HFFc6 (cell line): ENCODE data around the gene HPCAL4. TPM values are rescaled to one million over a fixed set of nuclear protein-coding genes. Genes with fewer than 3 reads are reported as not detected.

Experiments used
- DNase-seq: peaks from one replicate; pipeline ENCODE4 v3.0.0-alpha.2; 2018
- H3K27ac Mint-ChIP-seq: 2 replicates; pipeline ENCODE4 v1.8.0; 2020; ENCODE audit warnings: mild to moderate bottlenecking, mixed read lengths
- H3K27me3 Mint-ChIP-seq: 2 replicates; pipeline ENCODE4 v1.8.0; 2021; ENCODE audit warnings: mild to moderate bottlenecking, moderate library complexity, mixed read lengths; ENCODE audit not compliant: insufficient read depth
- H3K36me3 Mint-ChIP-seq: 2 replicates; pipeline ENCODE4 v1.8.0; 2021; ENCODE audit warnings: low read depth, mixed read lengths
- H3K4me1 Mint-ChIP-seq: 2 replicates; pipeline ENCODE4 v1.8.0; 2020; ENCODE audit warnings: low read depth, mixed read lengths
- H3K4me3 Mint-ChIP-seq: 2 replicates; pipeline ENCODE4 v1.8.0; 2020; ENCODE audit warnings: mild to moderate bottlenecking, moderate library complexity, mixed read lengths
- H3K9me3 Mint-ChIP-seq: 2 replicates; pipeline ENCODE4 v1.8.0; 2020; ENCODE audit warnings: mild to moderate bottlenecking, mixed read lengths
- CTCF ChIP-seq: fragments of 200-600 bp; sonication (generic); IDR thresholded peaks from 2 replicates; pipeline ENCODE4 v1.5.0; 2021; ENCODE audit warnings: antibody characterized with exemption, mild to moderate bottlenecking
- total RNA-seq, 6 experiments: library from RNA; stranded (reverse); fragmentation: NEBNext Ultra II Directional; extraction: Animal tissue kit (Norgen Biotek cat#: 25700); gene quantifications; 2 replicates in 1 of 6; 3 replicates in 5 of 6; pipeline ENCODE4 v1.2.3, GENCODE V29; 2021

The HPCAL4 gene
- total RNA-seq, 6 experiments from 2014 or later = not detected

- Mint-ChIP-seq H3K4me3 (no peak overlapping the region), H3K9me3 (no peaks in the 10 kb centered on the region), H3K36me3 (no peaks in the 10 kb centered on the region), H3K4me1 (peaks cover 24% of the 10 kb centered on the region), H3K27me3 (peaks cover 20% of the 10 kb centered on the region), H3K27ac (no peak overlapping the region)
- no peak for TF ChIP-seq CTCF
- peak; percentile 42 for DNase-seq
These were observed 48.4 kb downstream of the HPCAL4 start for GRCh38 chr1:39642796-39643195.

GRCh38 chr1:39640861-39641260, 50.4 kb downstream of the HPCAL4 start:
- Mint-ChIP-seq H3K36me3 (no peaks in the 10 kb centered on the region), H3K27ac (no peak overlapping the region), H3K27me3 (peaks cover 35% of the 10 kb centered on the region), H3K9me3 (no peaks in the 10 kb centered on the region), H3K4me3 (no peak overlapping the region), H3K4me1 (peaks cover 12% of the 10 kb centered on the region)
- DNase-seq = no peak
- no peak for TF ChIP-seq CTCF

DNA sequence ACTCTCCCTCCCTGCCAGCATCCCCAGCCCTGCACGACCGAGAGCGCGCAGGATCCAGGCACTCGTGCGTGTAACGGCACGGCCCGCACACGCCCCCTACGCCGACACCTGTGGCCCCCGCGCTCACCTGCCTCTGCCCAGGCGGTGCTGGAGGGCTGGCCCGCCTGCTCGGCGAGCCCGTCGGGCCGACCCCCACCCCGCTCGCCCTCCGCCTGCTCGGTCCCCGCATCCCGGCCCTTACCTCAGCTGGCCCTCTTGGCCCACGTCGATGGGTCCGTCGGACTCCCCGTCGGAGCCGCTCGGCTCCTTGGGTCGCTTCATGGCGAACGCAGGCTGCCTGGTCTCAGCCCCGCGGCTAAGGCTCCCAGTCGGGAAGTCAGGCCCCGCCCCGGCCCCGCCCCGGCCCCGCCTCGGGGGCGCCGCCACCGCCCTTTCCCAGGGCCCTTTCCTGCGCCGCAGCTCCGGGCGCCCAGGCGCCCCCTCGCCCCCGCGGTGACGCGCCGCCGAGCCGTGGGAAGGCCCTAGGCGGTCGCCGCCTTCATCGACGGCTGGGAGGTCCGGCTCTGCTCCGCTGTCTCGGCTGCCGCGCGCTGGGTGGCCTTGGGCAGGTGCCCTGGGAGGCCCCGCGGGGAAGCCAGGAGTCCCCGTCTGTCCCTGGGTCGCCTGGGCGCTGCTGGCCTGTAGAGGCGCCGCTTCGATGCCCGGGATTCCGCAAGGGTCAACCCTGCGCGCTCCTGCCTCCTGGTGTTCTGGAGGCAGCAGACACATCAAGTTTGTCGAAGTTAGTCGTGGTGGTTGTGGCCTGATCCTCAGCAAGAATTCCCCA, 51.7 kb downstream of the HPCAL4 start, which contains the start of gene HEYL:
HEYL (minus strand) TSS at position 339 of the 826 bp plus-strand sequence; CDS start at position 321, 18 bp downstream.
- Mint-ChIP-seq H3K9me3 (no peaks in the 10 kb centered on the region), H3K36me3 (no peaks in the 10 kb centered on the region), H3K27ac (no peak within 1 kb of the TSS), H3K4me1 (peaks cover 12% of the 10 kb centered on the region), H3K4me3 (no peak within 1 kb of the TSS), H3K27me3 (peaks cover 41% of the 10 kb centered on the region)
- no peak; the same call in 1 of the 2 replicates for TF ChIP-seq CTCF
- no peak for DNase-seq

- Mint-ChIP-seq H3K27ac (no peak overlapping the region), H3K36me3 (no peaks in the 10 kb centered on the region), H3K4me3 (no peak overlapping the region), H3K4me1 (peaks cover 12% of the 10 kb centered on the region), H3K27me3 (peaks cover 45% of the 10 kb centered on the region), H3K9me3 (no peaks in the 10 kb centered on the region)
- no peak for DNase-seq
- TF ChIP-seq CTCF = no peak
These were observed 52.3 kb downstream of the HPCAL4 start for GRCh38 chr1:39638965-39639304.

DNA sequence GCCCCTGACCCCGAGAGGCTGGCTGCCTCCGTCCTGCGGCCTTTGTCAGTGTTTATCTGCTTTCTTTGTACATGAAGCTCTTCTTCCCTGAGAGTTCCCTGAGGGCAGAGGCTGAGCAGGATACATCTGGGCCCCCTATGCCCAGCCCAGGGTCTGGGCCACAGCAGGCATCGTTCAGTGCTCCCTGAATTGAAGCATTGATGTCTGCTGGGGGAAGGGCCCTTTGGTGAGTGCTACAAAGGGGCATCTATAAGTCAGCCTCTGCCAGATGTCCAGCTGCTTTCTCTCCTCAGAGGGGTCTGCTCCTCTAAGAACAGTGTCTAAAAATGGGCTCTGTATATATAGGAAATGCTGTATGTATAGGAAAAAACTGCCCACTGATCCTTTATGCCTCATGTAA, 53.9 kb downstream of the HPCAL4 start:
- DNase-seq = no peak
- Mint-ChIP-seq H3K9me3 (no peaks in the 10 kb centered on the region), H3K4me3 (no peak overlapping the region), H3K27ac (no peak overlapping the region), H3K27me3 (peaks cover 53% of the 10 kb centered on the region), H3K4me1 (peaks cover 1% of the 10 kb centered on the region), H3K36me3 (no peaks in the 10 kb centered on the region)
- TF ChIP-seq CTCF = no peak
